ENCODE measurements around the gene LUC7L.
"Not testable (repeated sequence)": the region's sequence is repeated elsewhere in the genome, so short reads cannot be mapped to it uniquely, and the experiment has no call there.

Gene LUC7L

DNA sequence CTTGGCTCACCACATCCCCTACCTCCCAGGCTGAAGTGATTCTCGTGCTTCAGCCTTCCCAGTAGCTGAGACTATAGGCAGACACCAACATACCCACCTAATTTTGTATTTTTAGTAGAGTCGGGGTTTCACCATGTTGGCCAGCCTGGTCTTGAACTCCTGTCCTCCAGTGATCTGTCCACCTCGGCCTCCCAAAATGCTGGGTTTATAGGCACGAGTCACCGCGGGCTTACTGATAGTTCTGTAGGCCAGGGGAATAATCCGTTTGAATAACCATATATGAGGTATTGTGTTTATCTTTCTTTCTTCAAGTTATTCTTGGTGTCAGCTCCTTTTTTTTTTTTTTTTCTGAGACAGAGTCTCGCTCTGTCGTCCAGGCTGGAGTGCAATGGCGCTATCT lies 13.0 kb upstream of the LUC7L start:
- TF ChIP-seq, protein P1, sequence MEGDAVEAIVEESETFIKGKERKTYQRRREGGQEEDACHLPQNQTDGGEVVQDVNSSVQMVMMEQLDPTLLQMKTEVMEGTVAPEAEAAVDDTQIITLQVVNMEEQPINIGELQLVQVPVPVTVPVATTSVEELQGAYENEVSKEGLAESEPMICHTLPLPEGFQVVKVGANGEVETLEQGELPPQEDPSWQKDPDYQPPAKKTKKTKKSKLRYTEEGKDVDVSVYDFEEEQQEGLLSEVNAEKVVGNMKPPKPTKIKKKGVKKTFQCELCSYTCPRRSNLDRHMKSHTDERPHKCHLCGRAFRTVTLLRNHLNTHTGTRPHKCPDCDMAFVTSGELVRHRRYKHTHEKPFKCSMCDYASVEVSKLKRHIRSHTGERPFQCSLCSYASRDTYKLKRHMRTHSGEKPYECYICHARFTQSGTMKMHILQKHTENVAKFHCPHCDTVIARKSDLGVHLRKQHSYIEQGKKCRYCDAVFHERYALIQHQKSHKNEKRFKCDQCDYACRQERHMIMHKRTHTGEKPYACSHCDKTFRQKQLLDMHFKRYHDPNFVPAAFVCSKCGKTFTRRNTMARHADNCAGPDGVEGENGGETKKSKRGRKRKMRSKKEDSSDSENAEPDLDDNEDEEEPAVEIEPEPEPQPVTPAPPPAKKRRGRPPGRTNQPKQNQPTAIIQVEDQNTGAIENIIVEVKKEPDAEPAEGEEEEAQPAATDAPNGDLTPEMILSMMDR (conservative IDR thresholded peaks at IDR 0.05; ENCODE audit: low read depth, low read length) = no peak
- H3K4me3 ChIP-seq (ENCODE audit: low read length) = no peak overlapping the region
- DNase-seq (ENCODE audit: low read depth) = no peak

DNA sequence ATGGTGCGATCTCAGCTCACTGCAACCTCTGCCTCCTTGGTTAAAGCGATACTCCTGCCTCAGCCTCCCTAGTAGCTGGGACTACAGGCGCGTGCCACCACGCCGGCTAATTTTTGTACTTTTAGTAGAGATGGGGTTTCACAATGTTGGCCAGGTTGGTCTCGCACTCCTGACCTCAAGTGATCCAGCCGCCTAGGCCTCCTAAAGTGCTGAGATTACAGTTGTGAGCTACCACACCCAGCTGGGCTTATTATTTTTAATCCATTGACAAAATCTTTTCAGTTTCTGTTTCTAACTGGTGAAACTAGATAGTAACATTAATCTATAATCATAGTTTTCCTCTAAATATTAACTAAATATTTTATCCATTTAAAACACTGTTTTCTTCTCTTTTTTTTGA lies 11.3 kb upstream of the LUC7L start:
- TF ChIP-seq, protein P1 (conservative IDR thresholded peaks at IDR 0.05; ENCODE audit: low read depth, low read length) = no peak
- no peak overlapping the region for H3K4me3 ChIP-seq (ENCODE audit: low read length)
- DNase-seq (ENCODE audit: low read depth) = no peak

DNA sequence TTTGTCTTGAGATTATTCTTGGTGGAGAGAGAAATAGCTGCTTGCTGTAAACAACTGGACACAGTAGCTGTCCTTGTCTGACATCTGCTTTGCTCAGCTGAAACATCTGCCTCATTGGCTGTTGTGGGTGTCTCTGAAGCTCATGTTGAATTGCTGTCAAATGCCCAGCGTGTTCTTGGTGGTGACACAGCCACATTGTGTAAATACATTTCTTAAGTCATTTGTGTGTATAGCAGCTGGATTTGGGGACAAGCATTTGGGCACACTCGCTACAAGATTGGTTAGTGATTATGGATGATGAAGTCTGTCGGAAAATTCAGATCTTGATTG lies 10.7 kb upstream of the LUC7L start:
- TF ChIP-seq, protein P1 (conservative IDR thresholded peaks at IDR 0.05; ENCODE audit: low read depth, low read length) = no peak
- no peak for DNase-seq (ENCODE audit: low read depth)
- H3K4me3 ChIP-seq (ENCODE audit: low read length) = no peak overlapping the region

DNA sequence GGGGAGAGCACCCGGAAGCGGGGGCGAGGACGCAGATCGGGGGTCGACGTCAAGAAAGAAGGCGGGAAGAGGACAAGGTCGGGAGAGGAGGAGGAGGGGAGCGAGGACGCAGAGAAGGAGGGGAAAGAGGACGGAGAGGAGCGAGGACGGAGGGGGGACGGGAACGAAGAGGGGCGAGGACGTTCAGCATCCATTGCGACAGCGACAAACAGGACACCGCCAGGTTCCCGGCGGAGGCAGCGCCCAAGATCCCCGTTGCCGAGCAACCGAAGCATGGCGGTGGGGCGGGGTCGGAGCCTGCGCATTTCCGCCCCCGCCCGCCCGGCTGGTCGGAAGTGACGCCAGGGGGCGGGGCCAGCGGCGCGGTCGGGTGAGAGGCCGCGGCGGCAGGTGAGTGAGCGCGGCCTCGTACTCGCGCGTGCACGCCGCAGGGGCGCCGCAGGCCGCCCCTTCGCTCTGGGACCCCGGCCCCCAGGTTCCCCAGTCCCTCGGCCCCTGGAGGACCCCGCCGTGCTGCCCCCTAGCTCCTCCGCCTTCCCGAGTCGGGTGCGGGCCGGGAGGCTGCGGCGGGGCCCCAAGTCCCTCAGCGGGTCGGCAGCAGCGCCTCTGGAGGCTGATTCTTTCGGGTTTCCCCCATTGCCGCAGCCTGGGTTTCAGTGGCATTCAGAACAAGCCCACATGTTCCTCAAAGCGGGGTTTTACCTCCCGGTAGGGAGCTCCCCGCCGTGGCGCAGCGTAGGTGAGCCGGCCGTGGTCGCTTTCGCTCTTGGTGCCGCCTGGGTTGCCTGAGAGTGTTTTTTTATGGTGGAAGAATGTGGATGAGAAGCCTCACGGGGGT lies 5.4 kb upstream of the LUC7L start, which contains the start of gene FAM234A:
Gene FAM234A (plus strand): TSS at position 354 of the 838 bp plus-strand sequence. CDS start 19,593 bp downstream, outside the sequence.
- TF ChIP-seq, protein P1 (conservative IDR thresholded peaks at IDR 0.05; ENCODE audit: low read depth, low read length) = peak; percentile 35
- DNase-seq (ENCODE audit: low read depth) = peak; percentile 56
- H3K4me3 ChIP-seq (ENCODE audit: low read length) = peak within 1 kb of the TSS; percentile 93

DNA sequence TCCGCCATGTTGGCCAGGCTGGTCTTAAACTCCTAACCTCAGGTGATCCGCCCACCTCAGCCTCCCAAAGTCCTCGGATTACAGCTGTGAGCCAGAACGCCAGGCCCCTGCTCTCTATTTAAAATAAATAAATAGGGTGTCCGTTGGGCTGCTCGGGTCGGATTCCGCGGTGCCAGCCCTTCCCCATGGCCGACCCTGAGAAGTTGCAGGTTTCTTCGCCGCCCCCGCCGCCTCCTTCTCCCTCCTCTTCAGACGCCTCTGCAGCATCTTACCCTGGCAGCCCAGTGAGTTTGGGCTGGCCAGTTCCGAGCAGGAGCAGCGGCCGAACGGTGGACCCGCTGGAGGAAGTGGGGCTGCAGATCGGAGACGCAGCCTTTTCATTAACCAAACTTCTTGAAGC lies 1.7 kb upstream of the LUC7L start:
- H3K4me3 ChIP-seq (ENCODE audit: low read length) = no peak overlapping the region
- DNase-seq (ENCODE audit: low read depth) = no peak
- TF ChIP-seq, protein P1 (conservative IDR thresholded peaks at IDR 0.05; ENCODE audit: low read depth, low read length) = no peak

DNA sequence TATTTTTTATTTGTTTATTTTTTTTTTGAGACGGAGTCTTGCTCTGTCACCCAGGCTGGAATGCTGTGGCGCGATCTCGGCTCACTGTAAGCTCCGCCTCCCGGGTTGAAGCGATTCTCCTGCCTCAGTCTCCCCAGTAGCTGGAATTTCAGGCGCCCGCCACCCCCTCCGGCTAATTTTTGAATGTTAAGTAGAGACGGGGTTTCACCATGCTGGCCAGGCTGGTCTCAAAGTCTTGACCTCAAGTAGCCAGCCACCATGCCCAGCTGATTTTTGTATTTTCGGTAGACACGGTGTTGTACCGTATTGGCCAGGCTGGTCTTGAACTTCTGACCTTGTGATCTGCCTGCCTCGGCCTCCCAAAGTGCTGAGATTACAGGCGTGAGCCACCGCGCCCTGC lies 1.1 kb upstream of the LUC7L start:
- not testable (repeated sequence) for DNase-seq (ENCODE audit: low read depth); H3K4me3 ChIP-seq (ENCODE audit: low read length)

DNA sequence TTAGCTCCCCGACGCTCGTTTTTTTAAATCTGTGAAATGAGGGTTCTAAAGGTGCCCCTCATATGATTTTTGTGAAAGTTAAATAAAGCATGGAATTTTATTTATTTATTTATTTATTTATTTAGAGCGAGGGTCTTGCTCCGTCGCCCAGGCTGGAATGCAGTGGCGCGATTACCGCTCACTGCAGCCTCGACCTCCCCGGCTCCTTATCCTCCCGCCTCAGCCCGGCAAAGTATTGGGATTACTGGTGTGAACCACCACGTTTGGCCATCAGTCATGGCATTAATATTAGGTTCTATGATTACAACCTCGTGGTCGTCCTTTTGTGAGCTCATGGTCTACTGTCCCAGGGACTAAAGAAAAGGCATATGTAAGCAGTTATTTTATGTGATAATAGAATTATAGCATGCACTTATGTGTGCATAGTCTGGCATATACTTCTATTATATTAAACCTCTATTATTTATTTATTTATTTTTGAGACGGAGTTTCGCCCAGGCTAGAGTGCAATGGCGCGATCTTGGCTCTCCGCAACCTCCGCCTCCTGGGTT lies 557 bp upstream of the LUC7L start:
- peak overlapping the region; percentile 62 for H3K4me3 ChIP-seq (ENCODE audit: low read length)
- TF ChIP-seq, protein P1 (conservative IDR thresholded peaks at IDR 0.05; ENCODE audit: low read depth, low read length) = no peak
- no peak for DNase-seq (ENCODE audit: low read depth)

All from retinal pigment epithelial cell (primary cell).